Globus pallidus (tissue), 1 donor: ENCODE measurements around the gene DYSF.
A peak's percentile ranks its signal among the peaks of the same experiment; 100 is the strongest.

Experiments
- DNase-seq: peaks from one replicate; pipeline ENCODE4 v3.0.0-alpha.2; 2015; ENCODE audit warnings: low spot score

The DYSF gene

DNA sequence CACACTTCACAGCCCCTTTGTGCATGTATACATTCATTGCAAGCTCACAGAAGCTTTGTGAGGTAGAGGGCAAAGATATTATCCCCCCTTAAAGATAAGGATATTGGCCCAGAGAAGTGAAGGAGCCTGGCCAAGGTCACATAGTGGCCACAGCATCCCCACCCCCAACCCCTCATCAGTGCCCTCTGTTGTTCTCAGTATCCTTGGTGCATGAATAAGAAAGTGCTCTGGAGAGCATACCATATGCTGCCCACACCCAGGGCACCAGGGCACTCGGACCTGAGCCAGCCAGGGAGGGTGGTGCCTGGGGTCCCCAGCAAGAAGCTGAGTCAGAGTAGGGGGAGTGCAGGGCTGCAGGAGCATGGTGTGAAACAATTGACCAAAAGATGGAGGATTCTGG is 3.3 kb downstream of the DYSF start:
- DNase-seq: no peak

DNA sequence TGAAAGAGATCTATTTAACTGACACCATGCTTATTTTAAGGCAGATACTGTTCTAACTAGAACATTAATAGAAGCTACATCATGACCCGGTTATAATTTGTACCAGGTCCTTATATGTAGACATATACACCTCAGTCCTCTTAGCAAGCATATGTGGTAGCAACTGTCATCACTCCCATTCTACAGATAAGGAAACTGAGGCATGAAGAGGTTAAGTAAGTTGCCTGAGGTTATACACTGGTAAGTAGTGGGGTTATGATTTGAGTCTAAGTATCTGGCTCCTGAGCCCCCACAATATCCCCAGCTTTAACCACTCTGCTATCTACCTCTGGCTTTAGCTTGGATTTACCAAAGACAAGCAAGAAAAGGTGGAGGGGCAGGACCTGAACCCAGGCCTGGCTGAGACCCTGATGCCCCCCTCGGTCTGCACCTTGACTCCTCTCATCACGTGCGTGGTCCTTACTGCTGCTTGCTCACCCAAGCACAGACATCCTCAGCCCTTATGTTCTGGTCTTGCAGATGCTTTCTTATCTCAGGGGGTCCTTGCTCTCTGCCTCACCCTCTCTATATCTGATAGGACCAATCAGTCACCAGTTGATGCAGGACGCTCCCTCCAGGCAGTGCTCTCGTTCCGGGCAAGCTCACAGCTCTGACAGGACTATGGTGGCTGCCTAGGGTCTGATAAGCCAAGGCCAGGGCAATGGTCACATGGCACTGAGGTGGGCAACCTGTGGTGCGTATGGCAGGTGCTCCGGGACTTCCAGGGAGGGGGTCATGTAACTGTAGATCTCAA is 4.0 kb downstream of the DYSF start:
- DNase-seq: no peak

GRCh38 chr2:71457923-71458322 is 4.6 kb downstream of the DYSF start:
- DNase-seq: no peak

- no peak for DNase-seq
Observed at GRCh38 chr2:71458413-71459083, 5.2 kb downstream of the DYSF start.

DNA sequence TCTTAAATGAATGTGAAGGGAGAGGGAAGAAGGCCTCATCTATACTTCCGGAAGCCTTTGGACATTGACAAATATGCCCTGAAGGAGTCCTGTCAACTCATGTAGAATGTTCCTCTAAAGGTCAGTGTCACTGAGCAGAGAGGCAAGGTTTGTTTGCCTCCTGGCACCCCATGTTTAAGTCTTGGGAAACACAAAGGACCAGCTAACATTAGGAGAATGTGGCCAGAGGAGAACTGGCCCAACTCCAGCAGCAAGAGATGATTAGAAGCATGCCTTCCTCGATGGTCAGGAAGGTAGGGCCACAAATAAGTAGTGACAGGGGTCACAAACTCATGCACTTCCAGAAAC is 5.7 kb downstream of the DYSF start:
- DNase-seq: no peak

DNA sequence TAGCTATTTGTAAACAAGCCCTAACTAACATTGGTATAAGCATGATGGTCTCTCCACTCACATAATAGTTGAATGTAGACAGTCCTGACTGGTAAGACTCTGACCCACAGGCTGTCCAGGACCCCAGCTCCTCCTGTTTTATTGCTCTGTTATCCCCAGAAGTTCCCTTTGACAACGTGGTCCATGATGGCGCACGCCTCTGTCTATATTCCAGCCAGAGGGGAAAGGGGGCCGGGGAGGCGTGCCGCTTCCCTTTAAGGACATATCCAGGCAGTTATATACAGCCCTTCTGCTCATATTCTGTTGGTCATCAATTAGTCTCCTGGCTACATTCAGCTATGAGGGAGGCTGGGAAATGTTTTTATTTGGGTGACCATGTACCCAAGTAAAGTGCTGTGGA is 6.7 kb downstream of the DYSF start:
- DNase-seq: no peak

- no peak for DNase-seq
Observed at GRCh38 chr2:71460595-71461303, 7.4 kb downstream of the DYSF start.

- no peak for DNase-seq
Observed at GRCh38 chr2:71461304-71461671, 7.9 kb downstream of the DYSF start.

- DNase-seq: no peak
Observed at GRCh38 chr2:71462056-71462605, 8.8 kb downstream of the DYSF start.

DNA sequence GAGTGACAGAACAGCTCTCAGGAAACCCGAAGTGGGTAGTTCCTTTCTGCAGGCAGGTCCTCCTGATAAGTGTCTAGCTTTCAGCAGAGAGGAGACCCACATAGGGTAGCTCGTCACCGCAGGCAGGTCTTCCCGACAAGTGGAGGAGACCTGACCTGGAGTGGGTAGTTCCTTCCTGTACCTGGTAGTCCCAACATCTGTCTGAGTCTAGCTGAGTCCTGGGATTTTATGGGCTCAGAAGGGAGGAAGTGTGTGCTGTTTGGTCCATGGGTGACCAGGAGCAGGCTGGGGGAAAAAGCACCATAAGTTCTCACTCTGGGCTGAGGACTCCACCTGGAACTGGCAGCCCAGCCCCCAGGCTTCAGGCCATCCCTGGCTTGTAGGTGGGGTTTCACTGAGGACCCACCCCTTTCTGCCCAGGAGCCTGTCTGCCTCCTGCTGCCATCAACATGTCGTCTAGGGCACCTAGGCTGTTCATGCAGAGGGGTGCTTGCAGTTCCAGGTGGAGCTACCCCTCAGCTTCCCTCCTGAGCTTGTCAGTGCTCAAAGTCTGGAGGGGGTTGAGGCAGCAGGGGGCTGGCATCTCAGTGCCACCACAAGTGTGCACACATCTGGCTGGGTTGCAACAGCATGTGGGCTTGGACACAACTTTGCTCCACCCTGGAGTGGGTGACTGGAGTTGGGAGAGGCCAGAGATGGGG is 9.4 kb downstream of the DYSF start:
- DNase-seq: no peak

- no peak for DNase-seq
Observed at GRCh38 chr2:71463342-71463654, 9.9 kb downstream of the DYSF start.

DNA sequence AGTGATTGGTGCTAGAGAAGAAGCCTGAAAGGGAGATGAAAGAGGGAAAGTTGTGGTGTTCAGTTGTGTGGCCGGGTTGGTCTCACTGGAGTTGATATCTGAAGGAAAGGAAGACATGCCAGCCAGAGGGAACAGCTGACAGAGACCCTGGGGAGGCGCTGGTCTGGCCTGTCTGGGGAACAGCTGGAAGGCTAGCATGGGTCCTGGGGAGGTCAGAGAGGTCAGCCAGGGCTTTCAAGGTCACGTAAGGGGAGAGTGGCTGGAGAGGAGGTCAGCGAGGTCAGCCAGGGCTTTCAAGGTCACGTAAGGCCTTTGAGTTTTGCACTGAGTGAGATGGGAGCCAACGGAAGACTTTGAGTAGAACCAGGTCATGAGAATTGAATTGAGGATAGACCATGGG is 11.0 kb downstream of the DYSF start:
- no peak for DNase-seq

GRCh38 chr2:71465356-71465755 is 12.0 kb downstream of the DYSF start:
- no peak for DNase-seq

- DNase-seq: no peak
Observed at GRCh38 chr2:71465961-71466300, 12.6 kb downstream of the DYSF start.

GRCh38 chr2:71466301-71467179 is 13.2 kb downstream of the DYSF start:
- peak; percentile 12 for DNase-seq

GRCh38 chr2:71467180-71467815 is 13.9 kb downstream of the DYSF start:
- no peak for DNase-seq

DNA sequence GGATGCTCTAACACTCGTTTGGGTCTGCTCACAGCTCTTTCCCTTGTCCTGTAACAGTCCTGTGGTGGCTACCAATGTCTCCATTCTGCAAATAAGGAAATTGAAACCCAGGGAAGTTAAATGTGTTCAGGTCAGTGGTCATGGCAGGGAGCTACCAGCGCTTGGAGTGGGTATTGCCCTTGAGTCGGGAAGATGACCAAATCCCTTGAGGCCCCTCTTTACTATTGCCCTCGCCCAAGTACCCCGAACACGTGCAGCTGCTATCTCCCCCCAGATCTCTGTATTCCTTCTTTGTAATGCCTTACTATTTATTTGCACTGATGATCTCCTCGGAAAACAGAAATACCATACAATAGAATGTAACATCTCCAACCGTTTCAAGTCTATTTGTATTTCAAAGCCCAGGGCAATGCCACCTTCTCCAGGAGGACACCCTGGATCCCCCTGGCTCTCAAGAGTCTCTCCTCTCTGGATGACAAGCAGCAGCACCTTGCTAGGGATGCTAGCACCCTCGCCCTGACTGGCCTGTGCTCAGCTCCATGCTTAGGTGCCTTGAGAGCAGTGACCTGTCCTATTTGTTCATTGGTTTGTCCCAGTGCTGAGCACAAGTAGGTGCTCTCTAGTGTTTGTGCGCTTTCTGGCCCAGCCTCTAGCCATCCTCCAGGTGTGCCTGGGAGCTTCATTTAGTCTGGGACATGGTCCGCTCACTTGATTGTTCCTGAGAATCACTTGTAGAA is 15.1 kb downstream of the DYSF start:
- no peak for DNase-seq

GRCh38 chr2:71469403-71470398 is 16.3 kb downstream of the DYSF start:
- no peak for DNase-seq

- no peak for DNase-seq
Observed at GRCh38 chr2:71471276-71471675, 17.9 kb downstream of the DYSF start.
